GM19452 (cell line): ENCODE measurements around the gene FGF16.
"Not testable (repeated sequence)": the region's sequence is repeated elsewhere in the genome, so short reads cannot be mapped to it uniquely, and the experiment has no call there.

ENCODE experiments used
- ATAC-seq: cut with Tn5 transposase; IDR thresholded peaks from one replicate; pipeline ENCODE4 v1.9.1; 2021; ENCODE audit not compliant: unreplicated experiment

The FGF16 gene

GRCh38 chrX:77446908-77447652 is at the start of gene FGF16:
TSS of gene FGF16 (plus strand) at chrX:77447389. CDS start at chrX:77447675, 286 bp downstream.
- no peak for ATAC-seq

GRCh38 chrX:77398330-77398954 is 48.7 kb upstream of the FGF16 start:
- ATAC-seq: no peak

GRCh38 chrX:77404419-77404818 is 42.8 kb upstream of the FGF16 start:
- no peak for ATAC-seq

GRCh38 chrX:77407821-77408220 is 39.4 kb upstream of the FGF16 start:
- ATAC-seq: not testable (repeated sequence)

GRCh38 chrX:77412631-77413030 is 34.6 kb upstream of the FGF16 start:
- ATAC-seq: no peak

- no peak for ATAC-seq
These were observed 32.0 kb upstream of the FGF16 start for GRCh38 chrX:77415161-77415560.

- ATAC-seq: no peak
These were observed 31.3 kb upstream of the FGF16 start for GRCh38 chrX:77415882-77416281.

GRCh38 chrX:77422891-77423648 is 24.1 kb upstream of the FGF16 start:
- no peak for ATAC-seq

- ATAC-seq: no peak
These were observed 20.4 kb upstream of the FGF16 start for GRCh38 chrX:77426811-77427210.

- ATAC-seq: no peak
These were observed 19.6 kb upstream of the FGF16 start for GRCh38 chrX:77427611-77428010.

- no peak for ATAC-seq
These were observed 18.6 kb upstream of the FGF16 start for GRCh38 chrX:77428551-77428950.

GRCh38 chrX:77431227-77431626 is 16.0 kb upstream of the FGF16 start:
- ATAC-seq: no peak

- ATAC-seq: no peak
These were observed 14.2 kb upstream of the FGF16 start for GRCh38 chrX:77433001-77433400.

- ATAC-seq: no peak
These were observed 12.2 kb upstream of the FGF16 start for GRCh38 chrX:77434962-77435361.

GRCh38 chrX:77436271-77436670 is 10.9 kb upstream of the FGF16 start:
- ATAC-seq: no peak

GRCh38 chrX:77436682-77437081 is 10.5 kb upstream of the FGF16 start:
- ATAC-seq: no peak

- ATAC-seq: no peak
These were observed 6.9 kb upstream of the FGF16 start for GRCh38 chrX:77440330-77440729.

GRCh38 chrX:77441033-77441432 is 6.2 kb upstream of the FGF16 start:
- ATAC-seq: no peak

- no peak for ATAC-seq
These were observed 5.7 kb upstream of the FGF16 start for GRCh38 chrX:77441479-77441878.

GRCh38 chrX:77442728-77443127 is 4.5 kb upstream of the FGF16 start:
- no peak for ATAC-seq

- ATAC-seq: no peak
These were observed 3.1 kb upstream of the FGF16 start for GRCh38 chrX:77444075-77444474.

GRCh38 chrX:77444545-77444944 is 2.6 kb upstream of the FGF16 start:
- no peak for ATAC-seq
